GM12878 (cell line): Measurements from ENCODE around the gene MRPS27. TPM values are rescaled to one million over a fixed set of nuclear protein-coding genes. Genes with fewer than 3 reads are reported as not detected.

ENCODE experiments used
- ATAC-seq: fragments of 200-7000 bp; cut with Tn5 transposase; 3 replicates; pipeline ENCODE4 v1.9.1; 2020; ENCODE audit warnings: mild to moderate bottlenecking, moderate library complexity
- BruUV-seq: library from RNA; stranded (reverse); fragments of 400-500 nt; replicated peaks from 2 replicates; lab custom pipeline; 2021; lab: Mats Ljungman, UMichigan
- CTCF ChIA-PET: fragments of 300-600 bp; sonication (Branson Sonifier 250); formaldehyde crosslinking; extraction: SDS; loops from one replicate; lab custom pipeline; 2021; ENCODE audit warnings: inconsistent platforms; lab: Yijun Ruan, JAX
- POLR2A ChIA-PET: fragments of 350-600 bp; formaldehyde crosslinking; extraction: SDS; loops from one replicate; lab custom pipeline; 2021; ENCODE audit warnings: inconsistent platforms; lab: Charles Lee
- RAD21 ChIA-PET: fragments of 300-600 bp; sonication (Branson Sonifier 250); formaldehyde crosslinking; loops from one replicate; lab custom pipeline; 2023; ENCODE audit warnings: antibody characterized with exemption; ENCODE audit not compliant: unreplicated experiment; lab: Charles Lee
- SMC1A ChIA-PET: fragments of 300-600 bp; sonication (Branson Sonifier 250); formaldehyde crosslinking; loops from one replicate; lab custom pipeline; 2023; ENCODE audit not compliant: unreplicated experiment, uncharacterized antibody; lab: Charles Lee
- DNase-seq: peaks from one replicate; pipeline ENCODE4 v3.0.0-alpha.2; 2011; ENCODE audit warnings: low read depth, low spot score
- FAIRE-seq: peaks from 3 replicates; lab custom pipeline; 2011; peaks lifted over from hg19 to GRCh38; lab: Jason Lieb, UNC
- H2AFZ ChIP-seq: 2 replicates; pipeline ENCODE4 v1.6.0; 2011; ENCODE audit warnings: low read depth, low read length, control low read depth; ENCODE audit not compliant: control insufficient read depth
- H3K27ac ChIP-seq: 2 replicates; pipeline ENCODE4 v1.5.1; 2011; ENCODE audit warnings: control low read depth; ENCODE audit not compliant: control insufficient read depth, insufficient read depth
- H3K27me3 ChIP-seq, 2 experiments: replicated peaks in 1 of 2; 2 replicates each; pipeline versions ENCODE4 v1.6.0 to v1.6.1; 2011; ENCODE audit warnings: low read length in 1 of 2; ENCODE audit not compliant: control insufficient read depth in 2 of 2, insufficient read depth in 2 of 2
- H3K36me3 ChIP-seq, 2 experiments: 2 replicates each; pipeline ENCODE4 v1.5.1; 2011; ENCODE audit warnings: low read length in 1 of 2; ENCODE audit not compliant: control insufficient read depth in 2 of 2, insufficient read depth in 2 of 2
- H3K4me1 ChIP-seq: 2 replicates; pipeline ENCODE4 v1.6.1; 2011; ENCODE audit warnings: mild to moderate bottlenecking, low read length, moderate library complexity, mixed read lengths; ENCODE audit not compliant: control insufficient read depth, insufficient read depth
- H3K4me2 ChIP-seq: 2 replicates; pipeline ENCODE4 v1.6.0; 2011; ENCODE audit warnings: control low read depth; ENCODE audit not compliant: control insufficient read depth, insufficient read depth
- H3K4me3 ChIP-seq: fragments of 200-600 bp; sonication (generic); 2 replicates; pipeline ENCODE4 v1.5.1; 2016
- H3K79me2 ChIP-seq: 2 replicates; pipeline ENCODE4 v1.6.0; 2011; ENCODE audit warnings: low read length; ENCODE audit not compliant: control insufficient read depth, insufficient read depth
- H3K9ac ChIP-seq: 2 replicates; pipeline ENCODE4 v1.8.0; 2011; ENCODE audit warnings: low read length, control low read depth, mixed read lengths; ENCODE audit not compliant: control insufficient read depth, insufficient read depth
- H3K9me3 ChIP-seq: replicated peaks from 3 replicates; pipeline ENCODE4 v1.5.1; 2011; ENCODE audit warnings: mild to moderate bottlenecking, low read length; ENCODE audit not compliant: control insufficient read depth, insufficient read depth
- H4K20me1 ChIP-seq: 2 replicates; pipeline ENCODE4 v1.6.0; 2011; ENCODE audit not compliant: control insufficient read depth, insufficient read depth
- CTCF ChIP-seq, 3 experiments: IDR thresholded peaks in 2 of 3; conservative IDR thresholded peaks in 1 of 3; 2 replicates each; pipeline ENCODE4 v1.5.1; 2011; ENCODE audit warnings: low read depth in 3 of 3, low read length in 3 of 3, mild to moderate bottlenecking in 3 of 3, control low read depth in 2 of 3, moderate library complexity in 2 of 3, inconsistent platforms in 1 of 3, mixed read lengths in 1 of 3; ENCODE audit not compliant: control insufficient read depth in 2 of 3, insufficient read depth in 1 of 3; ENCODE audit errors: extremely low read depth in 1 of 3
- EED ChIP-seq: sonication (generic); IDR thresholded peaks from 2 replicates; pipeline ENCODE4 v1.6.1; 2016; ENCODE audit warnings: antibody characterized with exemption, low read depth
- FOS ChIP-seq: IDR thresholded peaks from 3 replicates; pipeline ENCODE4 v1.6.1; 2011; ENCODE audit warnings: borderline replicate concordance; ENCODE audit not compliant: insufficient read length; ENCODE audit errors: extremely low read depth
- PAX5 ChIP-seq: IDR thresholded peaks from 2 replicates; pipeline ENCODE4 v1.6.1; 2011; ENCODE audit warnings: low read depth, low read length, borderline replicate concordance
- RB1 ChIP-seq: fragments of 450-650 bp; formaldehyde crosslinking; IDR thresholded peaks from 2 replicates; pipeline ENCODE4 v1.6.1; 2017; ENCODE audit warnings: mild to moderate bottlenecking, borderline replicate concordance
- RFX5 ChIP-seq: IDR thresholded peaks from 2 replicates; pipeline ENCODE4 v1.6.1; 2011; ENCODE audit warnings: low read depth, low read length, improper control_type of control experiment
- RUNX3 ChIP-seq: IDR thresholded peaks from 2 replicates; pipeline ENCODE4 v1.6.1; 2012; ENCODE audit warnings: low read length, inconsistent platforms
- SKIL ChIP-seq: fragments of 450-650 bp; IDR thresholded peaks from 2 replicates; pipeline ENCODE4 v1.6.1; 2017; ENCODE audit warnings: mild to moderate bottlenecking, low read depth, inconsistent platforms; ENCODE audit not compliant: poor library complexity, severe bottlenecking
- SPI1 ChIP-seq: IDR thresholded peaks from 2 replicates; pipeline ENCODE4 v1.6.1; 2011; ENCODE audit warnings: low read depth, mild to moderate bottlenecking, low read length, moderate library complexity, borderline replicate concordance; ENCODE audit not compliant: insufficient read depth
- SREBF2 ChIP-seq: IDR thresholded peaks from 2 replicates; pipeline ENCODE4 v1.6.1; 2012; ENCODE audit warnings: mild to moderate bottlenecking, low read length
- STAT1 ChIP-seq: fragments of 450-650 bp; conservative IDR thresholded peaks from 2 replicates; pipeline ENCODE4 v1.6.1; 2014; ENCODE audit warnings: antibody characterized with exemption, mild to moderate bottlenecking
- WRNIP1 ChIP-seq: IDR thresholded peaks from 2 replicates; pipeline ENCODE4 v1.6.1; 2011; ENCODE audit warnings: low read depth, low read length, improper control_type of control experiment, borderline replicate concordance
- YBX1 ChIP-seq: fragments of 450-650 bp; IDR thresholded peaks from 2 replicates; pipeline ENCODE4 v1.6.1; 2016; ENCODE audit warnings: antibody characterized with exemption
- WGBS: methylation state at CpG from one replicate; pipeline ENCODE4 v1.1.6; 2016; ENCODE audit warnings: low lambda C conversion rate; ENCODE audit not compliant: insufficient replicate concordance, insufficient coverage; ENCODE audit errors: missing lambda C conversion rate; 5-methylcytosine and 5-hydroxymethylcytosine counted together
- in situ Hi-C: fragments of 300-500 bp; cut with MboI; formaldehyde crosslinking; loops from 9 replicates; pipeline ENCODE4 v1.14.3; 2018; ENCODE audit warnings: mixed read lengths
- intact Hi-C: fragments of 100-400 bp; cut with micrococcal nuclease; formaldehyde crosslinking; loops from one replicate; pipeline ENCODE4 v1.14.2; 2022; ENCODE audit not compliant: unreplicated experiment
- polyA plus RNA-seq, 11 experiments: library from polyadenylated mRNA; depleted of rRNA in 4 of 11; unstranded in 6 of 11; stranded (reverse) in 5 of 11; fragments of >200 nt; fragmentation: Nextera tagmentation in 4 of 11; fragmentation: Illumina TruSeq in 1 of 11; extraction: Ambion mirVana in 4 of 11; extraction: Trizol in 1 of 11; gene quantifications; 1 replicate in 1 of 11; 2 replicates in 10 of 11; pipeline versions ENCODE4 v1.2.1 to v1.2.3, GENCODE V29; 2011 to 2016; ENCODE audit warnings: inconsistent platforms in 2 of 11, missing spikeins in 2 of 11, low read depth in 1 of 11
- total RNA-seq, 4 experiments: library from RNA; depleted of rRNA in 3 of 4; stranded (reverse); fragments of >200 nt in 3 of 4; fragmentation: Illumina TruSeq in 1 of 4; extraction: Trizol in 1 of 4; gene quantifications; 2 replicates each; pipeline versions ENCODE4 v1.2.1 to v1.2.3, GENCODE V29; 2013 to 2021

The MRPS27 gene
- total and polyA plus RNA-seq, 10 of the 15 experiments (the other 5 are each of a cell fraction or from before 2014, with no cell fraction given): 61.0 to 128 (median 93.0) TPM

GRCh38 chr5:72356361-72356760 lies 36.3 kb upstream of the MRPS27 start:
- BruUV-seq: no TSS peak
- ChIA-PET CTCF (interaction anchor here (0.7 to 3.6 kb wide), 9 partner anchors 9 to 461 kb away, joined by 3 to 30 read pairs (median 4); no protein-coding TSS in a partner anchor), SMC1A (interaction anchor here (0.7 to 2.3 kb wide), 8 partner anchors 10 to 461 kb away, joined by 3 to 19 read pairs (median 4); no protein-coding TSS in a partner anchor), POLR2A (no interaction called here), RAD21 (interaction anchor here (0.7 to 2.5 kb wide), 3 partner anchors 9 to 167 kb away, joined by 3 to 9 read pairs (median 3); no protein-coding TSS in a partner anchor)
- H3K4me1 ChIP-seq: no peaks in the 10 kb centered on the region
- H2AFZ ChIP-seq: no peak overlapping the region
- in situ Hi-C loops (no loop called here), intact Hi-C loops (no loop called here)
- H3K27ac ChIP-seq: no peak overlapping the region
- no peaks in the 10 kb centered on the region for H4K20me1 ChIP-seq
- no peaks in the 10 kb centered on the region for H3K9me3 ChIP-seq
- H3K79me2 ChIP-seq: no peaks in the 10 kb centered on the region
- TF ChIP-seq RB1 (no peak), SPI1 (no peak), CTCF (IDR thresholded peaks at IDR 0.05 in 2 of 3, conservative IDR thresholded peaks at IDR 0.05 in 1 of 3; ENCODE audit: control insufficient read depth in 2 of 3, extremely low read depth in 1 of 3, insufficient read depth in 1 of 3, low read depth in 3 of 3, low read length in 3 of 3) (no peak), FOS (no peak), RFX5 (no peak), PAX5 (no peak), EED (no peak), STAT1 (no peak), SKIL (no peak), YBX1 (no peak), SREBF2 (no peak), RUNX3 (no peak), WRNIP1 (no peak)
- no peak for FAIRE-seq
- H3K27me3 ChIP-seq: no peaks in the 10 kb centered on the region
- peaks cover 2 to 8% of the 10 kb centered on the region in 2 experiments; a peak in 3 of 4 replicates for H3K36me3 ChIP-seq
- H3K4me2 ChIP-seq: no peak overlapping the region
- H3K4me3 ChIP-seq: no peak overlapping the region
- no peak for ATAC-seq
- H3K9ac ChIP-seq: no peak overlapping the region
- WGBS: 60% methylated on average over 1 of the region's 1 CpG
- no peak for DNase-seq
